OCI-LY7 (cell line): Measurements from ENCODE around the gene BTNL3. TPM values are rescaled to one million over a fixed set of nuclear protein-coding genes. Genes with fewer than 3 reads are reported as not detected.

Experiments used
- BruUV-seq: library from RNA; stranded (reverse); fragments of 400-500 nt; replicated peaks from 2 replicates; lab custom pipeline; 2021; lab: Mats Ljungman, UMichigan
- CTCF ChIA-PET: fragments of 300-600 bp; sonication (Branson Sonifier 250); formaldehyde crosslinking; loops from one replicate; lab custom pipeline; 2022; ENCODE audit warnings: antibody characterized with exemption; ENCODE audit not compliant: unreplicated experiment; lab: Charles Lee
- POLR2A ChIA-PET: fragments of 300-600 bp; sonication (Branson Sonifier 250); formaldehyde crosslinking; loops from one replicate; lab custom pipeline; 2022; ENCODE audit warnings: antibody characterized with exemption; lab: Charles Lee
- DNase-seq: peaks from one replicate; pipeline ENCODE4 v3.0.0-alpha.2; 2015; ENCODE audit warnings: low spot score
- H2AFZ ChIP-seq: fragments of 200-600 bp; sonication (generic), shearing (Covaris generic); 2 replicates; pipeline ENCODE4 v1.6.1; 2014; ENCODE audit warnings: mild to moderate bottlenecking, antibody characterized with exemption, low read length, moderate library complexity
- H3K27ac ChIP-seq: fragments of 200-600 bp; sonication (generic); 2 replicates; pipeline ENCODE4 v1.5.1; 2014; ENCODE audit warnings: mixed run types, low read depth, mild to moderate bottlenecking, moderate library complexity, low read length, inconsistent platforms; ENCODE audit not compliant: poor library complexity, severe bottlenecking
- H3K36me3 ChIP-seq: fragments of 200-600 bp; sonication (generic); 2 replicates; pipeline ENCODE4 v1.6.1; 2014; ENCODE audit warnings: mild to moderate bottlenecking, antibody characterized with exemption, low read length, moderate library complexity, mixed read lengths; ENCODE audit not compliant: insufficient read depth
- H3K4me1 ChIP-seq: fragments of 200-600 bp; sonication (generic); 2 replicates; pipeline ENCODE4 v1.5.1; 2014; ENCODE audit warnings: mild to moderate bottlenecking, low read length; ENCODE audit not compliant: insufficient read depth, poor library complexity, severe bottlenecking
- H3K4me2 ChIP-seq: fragments of 200-600 bp; sonication (generic); 2 replicates; pipeline ENCODE4 v1.6.1; 2014; ENCODE audit warnings: mild to moderate bottlenecking, low read length
- H3K4me3 ChIP-seq: fragments of 200-600 bp; sonication (generic); 2 replicates; pipeline ENCODE4 v1.5.1; 2014; ENCODE audit warnings: mild to moderate bottlenecking, low read depth, low read length; ENCODE audit not compliant: poor library complexity, severe bottlenecking
- H3K79me2 ChIP-seq: fragments of 200-600 bp; sonication (generic); 2 replicates; pipeline ENCODE4 v1.6.1; 2016; ENCODE audit warnings: low read depth, mild to moderate bottlenecking, low read length, moderate library complexity, mixed read lengths; ENCODE audit not compliant: insufficient read depth
- H3K9me2 ChIP-seq: fragments of 200-600 bp; sonication (generic); 2 replicates; pipeline ENCODE4 v1.6.1; 2016; ENCODE audit warnings: mild to moderate bottlenecking, low read length, mixed read lengths; ENCODE audit not compliant: insufficient read depth
- H3K9me3 ChIP-seq: fragments of 200-600 bp; sonication (generic); 2 replicates; pipeline ENCODE4 v1.6.1; 2014; ENCODE audit warnings: mild to moderate bottlenecking, mixed run types, low read length, mixed read lengths
- H4K20me1 ChIP-seq: fragments of 200-600 bp; sonication (generic); 2 replicates; pipeline ENCODE4 v1.6.1; 2014; ENCODE audit warnings: mild to moderate bottlenecking, antibody characterized with exemption, low read length, moderate library complexity, mixed read lengths; ENCODE audit not compliant: insufficient read depth
- CTCF ChIP-seq: fragments of 200-600 bp; sonication (generic); conservative IDR thresholded peaks from 2 replicates; pipeline ENCODE4 v1.5.1; 2014; ENCODE audit warnings: mild to moderate bottlenecking, antibody characterized with exemption, low read length, moderate library complexity, mixed read lengths
- EZH2phosphoT487 ChIP-seq: fragments of 200-600 bp; sonication (generic); IDR thresholded peaks from 2 replicates; pipeline ENCODE4 v1.6.1; 2018; ENCODE audit warnings: low read depth, borderline replicate concordance, mild to moderate bottlenecking, mixed run types, antibody characterized with exemption, low read length, moderate library complexity, mixed read lengths
- intact Hi-C: fragments of 100-400 bp; cut with micrococcal nuclease; formaldehyde crosslinking; loops from one replicate; pipeline ENCODE4 v1.10.0; 2022; ENCODE audit not compliant: unreplicated experiment
- total RNA-seq, 2 experiments: library from RNA; depleted of rRNA in 1 of 2; stranded (reverse); fragments of >200 nt in 1 of 2; shearing (Covaris generic) in 1 of 2; gene quantifications; 2 replicates each; pipeline ENCODE4 v1.2.3, GENCODE V29; 2014 to 2022

Gene BTNL3
- total RNA-seq, 2 experiments from 2014 or later = not detected

DNA sequence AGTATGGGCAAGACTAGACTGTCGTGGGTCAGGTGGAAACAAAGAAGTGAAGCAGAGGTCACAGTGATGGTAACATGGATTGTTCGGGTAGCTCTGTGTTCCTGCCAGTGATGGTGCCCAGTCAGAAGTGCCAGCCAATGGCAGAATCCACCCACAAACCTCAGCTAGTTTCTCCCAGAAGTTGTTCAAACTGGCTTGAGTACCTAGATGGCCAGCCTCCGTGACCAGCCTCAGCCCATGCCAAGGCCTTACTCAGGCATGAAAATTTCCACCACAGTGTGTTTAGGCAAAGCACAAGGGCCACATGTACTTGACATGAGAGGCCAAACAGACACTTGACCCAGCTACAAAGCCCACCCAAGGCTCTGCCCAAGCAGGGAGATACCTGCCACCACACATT lies 32.0 kb downstream of the BTNL3 start:
- intact Hi-C loops = no loop called here
- Histone ChIP-seq H3K9me3 (peaks cover 13% of the 10 kb centered on the region; the same call in 1 of the 2 replicates), H3K27ac (no peak overlapping the region), H3K4me3 (no peak overlapping the region), H3K36me3 (no peaks in the 10 kb centered on the region), H3K4me1 (no peaks in the 10 kb centered on the region), H2AFZ (no peak overlapping the region), H3K4me2 (no peak overlapping the region), H4K20me1 (no peaks in the 10 kb centered on the region), H3K9me2 (no peaks in the 10 kb centered on the region), H3K79me2 (no peaks in the 10 kb centered on the region)
- no peak for DNase-seq
- TF ChIP-seq EZH2phosphoT487 = no peak
- ChIA-PET CTCF (no interaction called here), POLR2A (no interaction called here)
- BruUV-seq = no TSS peak

GRCh38 chr5:181024245-181025064 lies 35.8 kb downstream of the BTNL3 start:
- POLR2A ChIA-PET = no interaction called here

DNA sequence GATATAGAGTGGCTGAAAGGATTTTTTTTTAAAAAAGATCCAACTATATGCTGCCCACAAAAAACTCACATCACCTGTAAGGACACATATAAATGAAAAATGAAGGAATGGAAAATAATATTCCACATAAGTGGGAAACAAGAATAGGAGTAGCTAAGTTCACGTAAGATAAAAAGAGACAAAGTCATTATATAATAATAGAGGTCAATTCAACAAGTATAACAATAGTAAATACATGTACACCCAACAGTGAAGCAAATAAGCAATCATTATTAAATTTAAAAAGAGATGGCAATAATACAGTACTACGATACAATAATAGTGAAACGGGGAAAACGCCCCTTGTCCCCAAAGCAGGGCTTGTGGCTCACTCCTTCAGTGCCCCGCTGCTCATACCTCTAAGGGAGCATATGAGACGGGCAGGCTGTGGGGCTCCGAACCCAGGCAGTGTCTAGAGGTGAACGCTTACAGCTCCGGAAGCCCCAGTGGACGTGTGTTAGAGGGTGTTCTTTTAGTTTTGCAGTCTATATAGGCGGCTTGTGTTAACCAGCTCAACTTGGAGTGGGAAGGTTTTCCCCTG lies 38.9 kb downstream of the BTNL3 start:
- Histone ChIP-seq H3K27ac (no peak overlapping the region), H3K9me2 (no peaks in the 10 kb centered on the region), H2AFZ (no peak overlapping the region), H3K36me3 (no peaks in the 10 kb centered on the region), H3K9me3 (peaks cover 5% of the 10 kb centered on the region; the same call in 1 of the 2 replicates), H3K79me2 (no peaks in the 10 kb centered on the region), H4K20me1 (no peaks in the 10 kb centered on the region), H3K4me2 (no peak overlapping the region), H3K4me3 (no peak overlapping the region), H3K4me1 (no peaks in the 10 kb centered on the region)
- intact Hi-C loops = no loop called here
- ChIA-PET CTCF (no interaction called here), POLR2A (no interaction called here)
- BruUV-seq = no TSS peak
- no peak for TF ChIP-seq CTCF
- no peak for TF ChIP-seq EZH2phosphoT487
- DNase-seq = no peak

More at GRCh38 chr5:181024245-181025064, 35.8 kb downstream of the BTNL3 start:
- no peak for TF ChIP-seq CTCF
- TF ChIP-seq EZH2phosphoT487 = no peak
- Histone ChIP-seq H3K9me2 (no peaks in the 10 kb centered on the region), H3K4me2 (no peak overlapping the region), H3K27ac (no peak overlapping the region), H3K9me3 (peaks cover 13% of the 10 kb centered on the region; the same call in 1 of the 2 replicates), H4K20me1 (no peaks in the 10 kb centered on the region), H3K79me2 (no peaks in the 10 kb centered on the region), H3K4me1 (no peaks in the 10 kb centered on the region), H3K4me3 (no peak overlapping the region), H2AFZ (no peak overlapping the region), H3K36me3 (no peaks in the 10 kb centered on the region)
- DNase-seq = no peak
- CTCF ChIA-PET = no interaction called here
- intact Hi-C loops = no loop called here
- BruUV-seq = no TSS peak
